ENCODE measurements around the gene MGRN1. TPM values are rescaled to one million over a fixed set of nuclear protein-coding genes. Genes with fewer than 3 reads are reported as not detected.

The MGRN1 gene
- polyA plus RNA-seq, 3 donors = 3.7 to 48.2 (median 4.7) TPM

DNA sequence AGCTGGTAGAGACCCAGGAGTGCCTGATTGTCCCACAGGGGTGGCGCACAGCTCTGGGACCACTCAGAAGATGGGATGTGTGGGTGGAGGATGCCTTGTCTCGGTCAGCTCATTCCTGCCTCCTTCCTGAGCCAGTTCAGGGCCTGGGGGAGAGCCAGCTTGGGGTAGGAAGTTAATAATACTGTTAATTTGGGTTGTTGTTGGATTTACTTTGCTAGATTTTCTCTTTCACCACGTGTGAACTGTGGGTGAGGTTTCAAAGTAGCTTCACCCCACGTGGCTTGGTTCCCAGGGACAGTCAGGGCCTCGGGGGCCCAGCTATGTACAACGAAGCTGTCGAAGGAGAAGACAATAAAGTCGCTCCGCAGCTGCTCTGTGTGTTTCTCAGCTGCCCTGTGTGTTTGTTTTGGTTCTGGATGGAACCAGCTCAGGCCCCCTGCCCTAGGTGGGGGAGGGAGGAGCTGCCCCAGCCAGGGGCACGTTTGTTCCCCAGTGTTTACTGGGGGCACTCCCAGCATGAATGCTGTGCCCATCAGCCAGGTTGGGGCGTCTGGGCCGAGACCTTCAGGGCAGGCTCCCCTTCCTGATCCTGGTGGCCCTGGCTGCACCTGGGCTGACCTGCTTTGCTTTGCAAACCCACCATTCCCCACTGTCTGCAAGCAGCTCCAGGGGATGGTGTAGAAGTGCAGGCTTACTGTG, 71.0 kb downstream of the MGRN1 start:
- intact Hi-C loops (cut with micrococcal nuclease) = no loop called here
- H3K4me1 Mint-ChIP-seq = peaks cover 28% of the 10 kb centered on the region
- no peak for DNase-seq
- Histone ChIP-seq H3K4me2 (replicated peaks; ENCODE audit: extremely low read depth, low read length, poor library complexity, severe bottlenecking) (no peak overlapping the region), H3K4me1 (ENCODE audit: control insufficient read depth in 1 of 2, insufficient read depth in 2 of 2, low read length in 2 of 2) (peaks cover 33 to 42% of the 10 kb centered on the region in 2 donors), H3K9me3 (replicated peaks in 1 of 2; ENCODE audit: control insufficient read depth in 1 of 2, insufficient read depth in 1 of 2, low read length in 2 of 2) (no peaks in the 10 kb centered on the region), H2AFZ (ENCODE audit: insufficient read depth, low read depth, low read length, poor library complexity, severe bottlenecking) (no peak overlapping the region), H3K27ac (ENCODE audit: low read depth in 1 of 2, low read length in 2 of 2) (no peak overlapping the region), H3K9ac (ENCODE audit: insufficient read depth, low read length, poor library complexity, severe bottlenecking) (no peak overlapping the region), H3K27me3 (ENCODE audit: control insufficient read depth in 2 of 2, insufficient read depth in 2 of 2, low read length in 2 of 2) (no peaks in the 10 kb centered on the region), H3K36me3 (replicated peaks in 1 of 2; ENCODE audit: control insufficient read depth in 1 of 2, insufficient read depth in 2 of 2, low read length in 2 of 2) (peaks cover 47 to 55% of the 10 kb centered on the region in 2 donors), H3K4me3 (replicated peaks in 1 of 3; ENCODE audit: low read depth in 2 of 3, low read length in 3 of 3) (no peak overlapping the region), H4K20me1 (ENCODE audit: insufficient read depth, low read length) (peaks cover 23% of the 10 kb centered on the region), H3K79me2 (ENCODE audit: insufficient read depth, low read length) (peaks cover 35% of the 10 kb centered on the region)
- peaks cover 31 to 52% of the 10 kb centered on the region in 2 donors for H3K36me3 Mint-ChIP-seq
- peak overlapping the region in 2 of 7 donors; percentile 25 to 26 for H3K27ac Mint-ChIP-seq
- TF ChIP-seq, protein P1, sequence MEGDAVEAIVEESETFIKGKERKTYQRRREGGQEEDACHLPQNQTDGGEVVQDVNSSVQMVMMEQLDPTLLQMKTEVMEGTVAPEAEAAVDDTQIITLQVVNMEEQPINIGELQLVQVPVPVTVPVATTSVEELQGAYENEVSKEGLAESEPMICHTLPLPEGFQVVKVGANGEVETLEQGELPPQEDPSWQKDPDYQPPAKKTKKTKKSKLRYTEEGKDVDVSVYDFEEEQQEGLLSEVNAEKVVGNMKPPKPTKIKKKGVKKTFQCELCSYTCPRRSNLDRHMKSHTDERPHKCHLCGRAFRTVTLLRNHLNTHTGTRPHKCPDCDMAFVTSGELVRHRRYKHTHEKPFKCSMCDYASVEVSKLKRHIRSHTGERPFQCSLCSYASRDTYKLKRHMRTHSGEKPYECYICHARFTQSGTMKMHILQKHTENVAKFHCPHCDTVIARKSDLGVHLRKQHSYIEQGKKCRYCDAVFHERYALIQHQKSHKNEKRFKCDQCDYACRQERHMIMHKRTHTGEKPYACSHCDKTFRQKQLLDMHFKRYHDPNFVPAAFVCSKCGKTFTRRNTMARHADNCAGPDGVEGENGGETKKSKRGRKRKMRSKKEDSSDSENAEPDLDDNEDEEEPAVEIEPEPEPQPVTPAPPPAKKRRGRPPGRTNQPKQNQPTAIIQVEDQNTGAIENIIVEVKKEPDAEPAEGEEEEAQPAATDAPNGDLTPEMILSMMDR (IDR thresholded peaks at IDR 0.05) = no peak
- H3K27me3 Mint-ChIP-seq (ENCODE audit: low read depth in 3 of 3) = peaks cover 0 to 1% (median 0%) of the 10 kb centered on the region in 3 donors
- 93% methylated on average over 11 of the region's 12 CpGs for WGBS (ENCODE audit: insufficient coverage)
- no peak overlapping the region for H3K4me3 Mint-ChIP-seq
- no peaks in the 10 kb centered on the region for H3K9me3 Mint-ChIP-seq

DNA sequence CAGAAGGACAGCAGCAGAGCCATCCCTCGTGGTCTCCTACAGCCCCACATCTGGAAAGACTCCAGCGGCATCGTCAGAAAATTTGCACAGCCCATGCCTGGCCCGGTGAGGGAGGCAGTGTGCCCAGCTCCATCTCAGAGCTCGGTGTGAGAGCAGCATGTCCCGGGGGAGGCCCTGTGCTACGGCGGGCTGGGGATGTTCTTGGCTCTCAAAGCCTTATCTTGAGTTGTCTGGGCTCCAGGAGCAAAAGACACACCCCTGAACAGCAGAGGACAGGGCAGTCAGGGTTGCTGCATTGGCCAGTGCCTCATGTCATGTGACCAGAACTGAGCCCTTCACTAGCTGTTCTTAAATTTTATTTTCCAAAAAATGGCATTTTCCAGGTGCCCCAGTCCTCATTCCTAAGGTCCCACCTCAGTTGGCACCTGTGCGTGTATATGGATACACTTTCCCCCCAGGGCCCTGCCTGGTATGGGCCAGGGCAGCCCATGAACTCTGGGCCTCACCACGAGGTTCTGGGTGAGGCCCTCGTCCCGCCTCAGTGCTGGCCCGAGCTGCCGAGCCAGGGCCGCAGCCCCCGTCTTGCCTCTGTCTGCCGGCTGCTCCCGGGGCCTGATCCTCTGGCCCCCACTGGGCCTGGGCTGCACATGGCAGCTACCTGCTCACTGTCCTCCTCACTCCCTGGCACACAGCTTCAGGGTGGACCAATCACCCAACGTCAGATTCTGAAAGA, 71.7 kb downstream of the MGRN1 start:
- intact Hi-C loops (cut with micrococcal nuclease) = no loop called here

More for the DNA sequence above, 71.7 kb downstream of the MGRN1 start:
- DNase-seq = no peak
- Histone ChIP-seq H3K9ac (ENCODE audit: insufficient read depth, low read length, poor library complexity, severe bottlenecking) (no peak overlapping the region), H3K9me3 (replicated peaks in 1 of 2; ENCODE audit: control insufficient read depth in 1 of 2, insufficient read depth in 1 of 2, low read length in 2 of 2) (no peaks in the 10 kb centered on the region), H3K36me3 (replicated peaks in 1 of 2; ENCODE audit: control insufficient read depth in 1 of 2, insufficient read depth in 2 of 2, low read length in 2 of 2) (peaks cover 53 to 62% of the 10 kb centered on the region in 2 donors), H3K79me2 (ENCODE audit: insufficient read depth, low read length) (peaks cover 35% of the 10 kb centered on the region), H2AFZ (ENCODE audit: insufficient read depth, low read depth, low read length, poor library complexity, severe bottlenecking) (no peak overlapping the region), H4K20me1 (ENCODE audit: insufficient read depth, low read length) (peaks cover 22% of the 10 kb centered on the region), H3K4me2 (replicated peaks; ENCODE audit: extremely low read depth, low read length, poor library complexity, severe bottlenecking) (no peak overlapping the region), H3K4me1 (ENCODE audit: control insufficient read depth in 1 of 2, insufficient read depth in 2 of 2, low read length in 2 of 2) (peaks cover 26 to 35% of the 10 kb centered on the region in 2 donors), H3K4me3 (replicated peaks in 1 of 3; ENCODE audit: low read depth in 2 of 3, low read length in 3 of 3) (no peak overlapping the region), H3K27ac (ENCODE audit: low read depth in 1 of 2, low read length in 2 of 2) (no peak overlapping the region), H3K27me3 (ENCODE audit: control insufficient read depth in 2 of 2, insufficient read depth in 2 of 2, low read length in 2 of 2) (no peaks in the 10 kb centered on the region)
- WGBS (ENCODE audit: insufficient coverage) = 94% methylated on average over 18 of the region's 19 CpGs
- no peak overlapping the region for H3K4me3 Mint-ChIP-seq
- no peaks in the 10 kb centered on the region for H3K9me3 Mint-ChIP-seq
- H3K27ac Mint-ChIP-seq = no peak overlapping the region
- H3K27me3 Mint-ChIP-seq (ENCODE audit: low read depth in 3 of 3) = peaks cover 0 to 1% (median 0%) of the 10 kb centered on the region in 3 donors
- TF ChIP-seq, protein P1 (IDR thresholded peaks at IDR 0.05) = no peak
- H3K4me1 Mint-ChIP-seq = peaks cover 21% of the 10 kb centered on the region
- peaks cover 33 to 59% of the 10 kb centered on the region in 2 donors for H3K36me3 Mint-ChIP-seq

Data from CD14-positive monocyte (primary cell).